Suprapubic skin (tissue), 4 donors: Measurements from ENCODE around the gene MEIKIN. TPM values are rescaled to one million over a fixed set of nuclear protein-coding genes. Genes with fewer than 3 reads are reported as not detected.

ENCODE experiments used
- DNase-seq, 2 donors: peaks; one replicate each; pipeline ENCODE4 v3.0.0-alpha.2; 2019; ENCODE audit warnings: low spot score in 2 of 2
- H3K27ac ChIP-seq: fragments of 200-600 bp; sonication (generic); one replicate; pipeline ENCODE4 v1.5.1; 2019
- H3K27me3 ChIP-seq: fragments of 200-600 bp; sonication (generic); one replicate; pipeline ENCODE4 v1.5.1; 2019
- H3K36me3 ChIP-seq: fragments of 200-600 bp; sonication (generic); one replicate; pipeline ENCODE4 v1.5.1; 2019
- H3K4me1 ChIP-seq: fragments of 200-600 bp; sonication (generic); one replicate; pipeline ENCODE4 v1.5.1; 2019
- H3K4me3 ChIP-seq: fragments of 200-600 bp; sonication (generic); one replicate; pipeline ENCODE4 v1.5.1; 2019; ENCODE audit warnings: mild to moderate bottlenecking
- H3K9me3 ChIP-seq: fragments of 200-600 bp; sonication (generic); one replicate; pipeline ENCODE4 v1.5.1; 2019
- CTCF ChIP-seq, 2 donors: fragments of 200-600 bp in 1 of 2; fragments of 450-650 bp in 1 of 2; sonication (generic) in 1 of 2; IDR thresholded peaks; one replicate each; pipeline ENCODE4 v1.5.1; 2016 to 2019; ENCODE audit warnings: antibody characterized with exemption in 2 of 2, mild to moderate bottlenecking in 1 of 2, moderate library complexity in 1 of 2
- EP300 ChIP-seq: sonication (generic); formaldehyde crosslinking; IDR thresholded peaks from one replicate; pipeline ENCODE4 v1.6.1; 2017; ENCODE audit warnings: antibody characterized with exemption
- POLR2A ChIP-seq, 2 donors: fragments of 450-650 bp; IDR thresholded peaks; one replicate each; pipeline ENCODE4 v1.6.1; 2017; ENCODE audit warnings: antibody characterized with exemption in 2 of 2, mild to moderate bottlenecking in 2 of 2, moderate library complexity in 2 of 2
- POLR2AphosphoS5 ChIP-seq, 3 donors: sonication (generic); formaldehyde crosslinking; IDR thresholded peaks; one replicate each; pipeline ENCODE4 v1.6.1; 2017; ENCODE audit warnings: antibody characterized with exemption in 3 of 3
- WGBS: methylation state at CpG from one replicate; pipeline ENCODE4 v1.1.5; 2018; 5-methylcytosine and 5-hydroxymethylcytosine counted together
- total RNA-seq, 4 donors: library from RNA; depleted of rRNA; stranded (reverse); fragments of >200 nt; gene quantifications; one replicate each; pipeline ENCODE4 v1.1.0, GENCODE V29; 2016

MEIKIN gene
- not detected for total RNA-seq

- H3K27ac ChIP-seq = no peak within 1 kb of the TSS
- H3K36me3 ChIP-seq = no peaks in the 10 kb centered on the region
- H3K9me3 ChIP-seq = no peaks in the 10 kb centered on the region
- WGBS = 87% methylated on average over 24 of the region's 24 CpGs
- DNase-seq = no peak
- H3K4me3 ChIP-seq = no peak within 1 kb of the TSS
- no peaks in the 10 kb centered on the region for H3K27me3 ChIP-seq
- TF ChIP-seq CTCF (IDR thresholded peaks at IDR 0.05) = no peak
- TF ChIP-seq POLR2AphosphoS5 (IDR thresholded peaks at IDR 0.05) = no peak
- TF ChIP-seq EP300 = no peak
- TF ChIP-seq POLR2A (IDR thresholded peaks at IDR 0.05) = no peak
- H3K4me1 ChIP-seq = no peaks in the 10 kb centered on the region
Observed at GRCh38 chr5:131945551-131946168, at the start of gene MEIKIN. Gene MEIKIN, minus strand, starts transcription at chr5:131945663. Its CDS starts 158 bp downstream, at chr5:131945505.

GRCh38 chr5:131994533-131995226 lies 49.2 kb upstream of the MEIKIN start:
- no peaks in the 10 kb centered on the region for H3K4me1 ChIP-seq
- no peak for TF ChIP-seq POLR2AphosphoS5 (IDR thresholded peaks at IDR 0.05)
- no peak for TF ChIP-seq CTCF (IDR thresholded peaks at IDR 0.05)
- TF ChIP-seq EP300 = no peak
- no peak for TF ChIP-seq POLR2A (IDR thresholded peaks at IDR 0.05)
- H3K27ac ChIP-seq = no peak overlapping the region
- DNase-seq = no peak
- H3K36me3 ChIP-seq = no peaks in the 10 kb centered on the region
- WGBS = 60% methylated on average over 2 of the region's 7 CpGs
- H3K27me3 ChIP-seq = no peaks in the 10 kb centered on the region
- no peak overlapping the region for H3K4me3 ChIP-seq
- H3K9me3 ChIP-seq = no peaks in the 10 kb centered on the region

GRCh38 chr5:131994090-131994489 lies 48.6 kb upstream of the MEIKIN start:
- Histone ChIP-seq H3K27me3 (no peaks in the 10 kb centered on the region), H3K36me3 (no peaks in the 10 kb centered on the region), H3K9me3 (no peaks in the 10 kb centered on the region), H3K27ac (no peak overlapping the region), H3K4me3 (no peak overlapping the region), H3K4me1 (no peaks in the 10 kb centered on the region)
- WGBS = 85% methylated on average over 7 of the region's 7 CpGs
- no peak for TF ChIP-seq EP300
- TF ChIP-seq POLR2A (IDR thresholded peaks at IDR 0.05) = no peak
- TF ChIP-seq POLR2AphosphoS5 (IDR thresholded peaks at IDR 0.05) = no peak
- no peak for TF ChIP-seq CTCF (IDR thresholded peaks at IDR 0.05)
- DNase-seq = no peak

GRCh38 chr5:131993676-131994075 lies 48.2 kb upstream of the MEIKIN start:
- no peak for DNase-seq
- no peak overlapping the region for H3K27ac ChIP-seq
- H3K36me3 ChIP-seq = no peaks in the 10 kb centered on the region
- TF ChIP-seq POLR2AphosphoS5 (IDR thresholded peaks at IDR 0.05) (no peak), POLR2A (IDR thresholded peaks at IDR 0.05) (no peak), EP300 (no peak), CTCF (IDR thresholded peaks at IDR 0.05) (no peak)
- H3K27me3 ChIP-seq = no peaks in the 10 kb centered on the region
- no peak overlapping the region for H3K4me3 ChIP-seq
- no peaks in the 10 kb centered on the region for H3K9me3 ChIP-seq
- H3K4me1 ChIP-seq = no peaks in the 10 kb centered on the region
- WGBS = 93% methylated on average over 4 of the region's 4 CpGs

- WGBS = 67% methylated on average over 5 of the region's 5 CpGs
- no peak for DNase-seq
- Histone ChIP-seq H3K4me3 (no peak overlapping the region), H3K9me3 (no peaks in the 10 kb centered on the region), H3K4me1 (no peaks in the 10 kb centered on the region), H3K27me3 (no peaks in the 10 kb centered on the region), H3K27ac (no peak overlapping the region), H3K36me3 (no peaks in the 10 kb centered on the region)
- TF ChIP-seq POLR2A (IDR thresholded peaks at IDR 0.05) (no peak), CTCF (IDR thresholded peaks at IDR 0.05) (no peak), POLR2AphosphoS5 (IDR thresholded peaks at IDR 0.05) (no peak), EP300 (no peak)
Observed at GRCh38 chr5:131992370-131992769, 46.9 kb upstream of the MEIKIN start.
